HepG2 (cell line): ENCODE measurements around the gene KRT1. TPM values are rescaled to one million over a fixed set of nuclear protein-coding genes. Genes with fewer than 3 reads are reported as not detected.

Experiments
- ATAC-seq: fragments of 200-7000 bp; cut with Tn5 transposase; 3 replicates; pipeline ENCODE4 v1.9.1; 2020; ENCODE audit warnings: mild to moderate bottlenecking, moderate library complexity
- BruUV-seq: library from RNA; stranded (reverse); fragments of 400-500 nt; replicated peaks from 2 replicates; lab custom pipeline; 2021; lab: Mats Ljungman, UMichigan
- CTCF ChIA-PET: fragments of 300-600 bp; formaldehyde crosslinking; extraction: SDS; loops from one replicate; lab custom pipeline; 2021; ENCODE audit warnings: low total read pairs, inconsistent platforms, low intra/inter-chr PET ratio; lab: Yijun Ruan, JAX
- POLR2A ChIA-PET: fragments of 350-600 bp; sonication (Branson Sonifier 250); formaldehyde crosslinking; loops from one replicate; lab custom pipeline; 2020; ENCODE audit warnings: antibody characterized with exemption, inconsistent platforms; lab: Yijun Ruan, JAX
- DNase-seq: peaks from one replicate; pipeline ENCODE4 v3.0.0-alpha.2; 2015; ENCODE audit warnings: low spot score
- FAIRE-seq: peaks from 3 replicates; lab custom pipeline; 2011; peaks lifted over from hg19 to GRCh38; lab: Jason Lieb, UNC
- H2AFZ ChIP-seq: one replicate; pipeline ENCODE4 v1.6.1; 2011; ENCODE audit warnings: low read length, inconsistent platforms
- H3K27ac ChIP-seq: fragments of 300-600 bp; 3 replicates; pipeline ENCODE4 v1.8.0; 2011; ENCODE audit warnings: mixed run types, mild to moderate bottlenecking, mixed read lengths, low read length, inconsistent platforms; ENCODE audit not compliant: insufficient read depth; ENCODE audit errors: extremely low read length
- H3K27me3 ChIP-seq, 2 experiments: fragments of 200-600 bp in 1 of 2; 2 replicates in 1 of 2; 3 replicates in 1 of 2; pipeline versions ENCODE4 v1.6.0 to v1.8.0; 2011; ENCODE audit warnings: low read length in 2 of 2, mild to moderate bottlenecking in 2 of 2, moderate library complexity in 2 of 2, inconsistent platforms in 1 of 2; ENCODE audit not compliant: insufficient read depth in 2 of 2, control insufficient read depth in 1 of 2
- H3K36me3 ChIP-seq, 2 experiments: fragments of 200-600 bp in 1 of 2; replicated peaks in 1 of 2; 2 replicates in 1 of 2; 3 replicates in 1 of 2; pipeline versions ENCODE4 v1.5.1 to v1.8.0; 2011; ENCODE audit warnings: low read length in 2 of 2, inconsistent platforms in 1 of 2; ENCODE audit not compliant: insufficient read depth in 2 of 2, control insufficient read depth in 1 of 2
- H3K4me1 ChIP-seq: 2 replicates; pipeline ENCODE4 v1.5.1; 2012; ENCODE audit warnings: low read length, inconsistent platforms; ENCODE audit not compliant: insufficient read depth
- H3K4me2 ChIP-seq: 2 replicates; pipeline ENCODE4 v1.6.0; 2011; ENCODE audit warnings: low read depth, low read length, inconsistent platforms
- H3K4me3 ChIP-seq, 3 experiments: fragments of 200-600 bp in 1 of 3; sonication (generic), shearing (Covaris generic) in 1 of 3; replicated peaks in 1 of 3; 2 replicates each; pipeline ENCODE4 v1.5.1; 2011 to 2016; ENCODE audit warnings: low read length in 3 of 3, inconsistent platforms in 2 of 3, low read depth in 2 of 3, mild to moderate bottlenecking in 2 of 3, control low read depth in 1 of 3, mixed read lengths in 1 of 3; ENCODE audit not compliant: insufficient read depth in 1 of 3
- H3K79me2 ChIP-seq: one replicate; pipeline ENCODE4 v1.6.1; 2011; ENCODE audit warnings: low read length, inconsistent platforms; ENCODE audit not compliant: insufficient read depth
- H3K9ac ChIP-seq: 2 replicates; pipeline ENCODE4 v1.6.0; 2011; ENCODE audit warnings: mild to moderate bottlenecking, low read depth, low read length, inconsistent platforms; ENCODE audit not compliant: insufficient read depth
- H3K9me3 ChIP-seq: 2 replicates; pipeline ENCODE4 v1.5.1; 2012; ENCODE audit warnings: mild to moderate bottlenecking, low read length
- H4K20me1 ChIP-seq: 2 replicates; pipeline ENCODE4 v1.6.0; 2011; ENCODE audit warnings: inconsistent platforms, mild to moderate bottlenecking, low read length, moderate library complexity; ENCODE audit not compliant: insufficient read depth
- FOXK2 ChIP-seq: fragments of 450-650 bp; IDR thresholded peaks from 2 replicates; pipeline ENCODE4 v1.6.1; 2016
- FOXO1 ChIP-seq: sonication (generic); formaldehyde crosslinking; IDR thresholded peaks from 2 replicates; pipeline ENCODE4 v1.4.0; 2020; ENCODE audit warnings: missing genetic modification reagents
- KDM2A ChIP-seq: sonication (generic); formaldehyde crosslinking; IDR thresholded peaks from 2 replicates; pipeline ENCODE4 v1.4.0; 2020; ENCODE audit warnings: low read depth, missing genetic modification reagents, borderline replicate concordance
- MAFG ChIP-seq: sonication (generic); formaldehyde crosslinking; IDR thresholded peaks from 2 replicates; pipeline ENCODE4 v1.5.1; 2020; ENCODE audit warnings: mild to moderate bottlenecking, missing genetic modification reagents
- NCOA5 ChIP-seq: sonication (generic); formaldehyde crosslinking; IDR thresholded peaks from 2 replicates; pipeline ENCODE4 v1.4.0; 2020; ENCODE audit warnings: missing genetic modification reagents
- NR2F6 ChIP-seq, 2 experiments: IDR thresholded peaks; 2 replicates each; pipeline ENCODE4 v1.6.1; 2016; ENCODE audit warnings: antibody characterized with exemption in 1 of 2, mild to moderate bottlenecking in 1 of 2
- PCBP1 ChIP-seq: fragments of 200-400 bp; formaldehyde crosslinking; IDR thresholded peaks from 2 replicates; pipeline ENCODE4 v1.6.1; 2017; ENCODE audit warnings: mild to moderate bottlenecking, low read depth, low read length, borderline replicate concordance
- PHF5A ChIP-seq: IDR thresholded peaks from one replicate; pipeline ENCODE4 v1.6.1; 2018; ENCODE audit warnings: low read depth, missing genetic modification reagents; ENCODE audit not compliant: unreplicated experiment
- SOX6 ChIP-seq, 2 experiments: fragments of 450-650 bp in 1 of 2; sonication (generic) in 1 of 2; formaldehyde crosslinking in 1 of 2; IDR thresholded peaks; 2 replicates each; pipeline versions ENCODE4 v1.4.0 to v1.6.1; 2017 to 2020; ENCODE audit warnings: antibody characterized with exemption in 1 of 2, mild to moderate bottlenecking in 1 of 2, missing genetic modification reagents in 1 of 2
- TMF1 ChIP-seq: sonication (generic); formaldehyde crosslinking; IDR thresholded peaks from 2 replicates; pipeline ENCODE4 v1.8.1; 2022; ENCODE audit warnings: low read depth, missing genetic modification reagents
- ZBTB7A ChIP-seq: sonication (generic); formaldehyde crosslinking; IDR thresholded peaks from 2 replicates; pipeline ENCODE4 v1.8.0; 2022; ENCODE audit warnings: mild to moderate bottlenecking, missing genetic modification reagents
- ZNF496 ChIP-seq: sonication (generic); formaldehyde crosslinking; IDR thresholded peaks from 2 replicates; pipeline ENCODE4 v1.8.1; 2023; ENCODE audit warnings: mild to moderate bottlenecking, moderate library complexity, missing genetic modification reagents; ENCODE audit not compliant: insufficient replicate concordance
- ZNF572 ChIP-seq: sonication (generic); formaldehyde crosslinking; IDR thresholded peaks from 2 replicates; pipeline ENCODE4 v1.5.1; 2020; ENCODE audit warnings: mild to moderate bottlenecking, missing genetic modification reagents
- ZNF891 ChIP-seq: sonication (generic); formaldehyde crosslinking; IDR thresholded peaks from 2 replicates; pipeline ENCODE4 v1.5.0; 2020; ENCODE audit warnings: mild to moderate bottlenecking, missing genetic modification reagents
- ZSCAN12 ChIP-seq: sonication (generic); formaldehyde crosslinking; IDR thresholded peaks from 2 replicates; pipeline ENCODE4 v1.9.0; 2021; ENCODE audit warnings: mild to moderate bottlenecking, missing genetic modification reagents
- WGBS: methylation state at CpG from one replicate; pipeline ENCODE4 v1.1.6; 2017; ENCODE audit warnings: low lambda C conversion rate; 5-methylcytosine and 5-hydroxymethylcytosine counted together
- in situ Hi-C: cut with HindIII; loops from 2 replicates; pipeline ENCODE4 v1.10.0; 2017; ENCODE audit warnings: low pct_unique_long_range_greater_than_20kb; ENCODE audit not compliant: extremely low pct_ligation_motif_present
- intact Hi-C: fragments of 100-400 bp; cut with micrococcal nuclease; formaldehyde crosslinking; loops from one replicate; pipeline ENCODE4 v1.10.0; 2022; ENCODE audit not compliant: unreplicated experiment
- polyA plus RNA-seq, 8 experiments: library from polyadenylated mRNA; depleted of rRNA in 3 of 8; stranded (reverse) in 7 of 8; unstranded in 1 of 8; fragments of >200 nt; fragmentation: Illumina TruSeq in 4 of 8; extraction: Trizol in 4 of 8; gene quantifications; 2 replicates each; pipeline versions ENCODE4 v1.2.1 to v1.2.3, GENCODE V29; 2011 to 2016; ENCODE audit warnings: low read depth in 4 of 8, missing spikeins in 1 of 8, mixed read lengths in 1 of 8; ENCODE audit not compliant: insufficient read depth in 1 of 8
- total RNA-seq, 5 experiments: library from RNA; depleted of rRNA; stranded (reverse); fragments of >200 nt; fragmentation: Illumina TruSeq; extraction: Trizol; gene quantifications; 2 replicates each; pipeline ENCODE4 v1.2.3, GENCODE V29; 2016; ENCODE audit warnings: low read depth in 1 of 5
- TF ChIP-seq, protein P1 (sequence below): sonication (generic); formaldehyde crosslinking; IDR thresholded peaks from 2 replicates; pipeline ENCODE4 v1.4.0; 2020; ENCODE audit warnings: missing genetic modification reagents
- TF ChIP-seq, protein P2 (sequence below): sonication (generic); formaldehyde crosslinking; IDR thresholded peaks from 2 replicates; pipeline ENCODE4 v1.8.1; 2023; ENCODE audit warnings: mild to moderate bottlenecking, missing genetic modification reagents, borderline replicate concordance
- TF ChIP-seq, protein P3 (sequence below): sonication (generic); formaldehyde crosslinking; IDR thresholded peaks from 2 replicates; pipeline ENCODE4 v1.9.0; 2021; ENCODE audit warnings: missing genetic modification reagents, mild to moderate bottlenecking, borderline replicate concordance

The KRT1 gene
- total and polyA plus RNA-seq, 2 of the 13 experiments (the other 11 are each of a cell fraction or from before 2014, with no cell fraction given): not detected

DNA sequence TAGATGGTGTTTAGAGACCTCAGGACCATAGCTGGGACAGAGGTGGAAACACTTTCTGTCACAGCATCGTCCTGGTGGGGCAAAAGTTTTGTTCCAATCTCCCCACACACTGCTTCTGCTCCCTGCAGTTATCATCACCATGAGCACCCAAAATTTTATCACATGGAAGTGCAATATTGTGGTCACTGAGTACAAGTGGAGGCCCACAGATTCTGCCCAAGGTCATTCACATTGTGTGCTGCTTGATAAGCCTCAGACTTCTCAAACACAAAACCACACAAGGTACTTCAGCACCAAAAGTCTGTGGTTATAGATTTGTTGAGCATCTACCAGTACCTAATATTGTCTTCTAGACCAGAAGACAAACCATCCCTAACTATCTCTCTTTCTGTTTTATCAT lies 23.7 kb upstream of the KRT1 start:
- POLR2A ChIA-PET: no interaction called here
- peaks cover 4 to 9% of the 10 kb centered on the region in 2 experiments; a peak in 4 of 5 replicates for H3K27me3 ChIP-seq
- no peak overlapping the region for H3K4me3 ChIP-seq
- no peaks in the 10 kb centered on the region for H4K20me1 ChIP-seq
- 0% methylated on average over 1 of the region's 1 CpG for WGBS
- no peaks in the 10 kb centered on the region for H3K4me1 ChIP-seq
- no peak for ATAC-seq
- no peaks in the 10 kb centered on the region for H3K9me3 ChIP-seq
- intact Hi-C loops: no loop called here
- no peak for DNase-seq
- no peak overlapping the region for H3K27ac ChIP-seq
- no peak for TF ChIP-seq ZSCAN12 (CRISPR knock-in tag)
- TF ChIP-seq SOX6 (IDR thresholded peaks at IDR 0.05): no peak
- no peak for TF ChIP-seq SOX6 (CRISPR knock-in tag; IDR thresholded peaks at IDR 0.05)
- TF ChIP-seq ZNF891 (CRISPR knock-in tag): no peak
- TF ChIP-seq ZNF496 (CRISPR knock-in tag): no peak
- TF ChIP-seq, all 625 proteins: peak for 0
- Histone ChIP-seq H3K9ac (no peak overlapping the region), H3K4me2 (no peak overlapping the region), H3K36me3 (no peaks in the 10 kb centered on the region), H2AFZ (no peak overlapping the region), H3K79me2 (no peaks in the 10 kb centered on the region)
- no peak for FAIRE-seq
- in situ Hi-C loops: no loop called here
- BruUV-seq: no TSS peak
- CTCF ChIA-PET: no interaction called here

DNA sequence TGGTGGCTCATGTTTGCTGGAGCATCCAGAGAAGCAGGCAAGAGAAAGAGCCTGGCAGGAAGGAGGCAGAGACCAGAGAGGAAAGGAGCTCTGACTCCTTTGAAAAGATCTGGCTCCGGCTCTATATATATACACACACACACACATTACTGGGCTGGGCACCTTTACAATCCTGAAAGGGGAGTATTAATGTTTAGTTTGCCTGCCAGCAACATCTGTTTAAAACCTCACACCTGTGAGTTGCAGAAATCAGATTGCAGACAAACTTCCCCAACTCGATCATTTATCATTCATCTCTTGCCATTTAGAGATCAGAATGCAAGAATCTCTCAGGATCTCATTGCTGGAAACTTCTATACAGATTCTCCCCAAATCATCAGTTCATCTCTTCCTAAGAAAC lies 23.2 kb upstream of the KRT1 start, which contains the start of gene KRT77:
Gene KRT77, minus strand, starts transcription at position 101 of the 400 bp plus-strand sequence. Its CDS starts 90 bp downstream, at position 11.
- FAIRE-seq (no peak), DNase-seq (no peak), ATAC-seq (no peak)
- ChIA-PET CTCF (no interaction called here), POLR2A (no interaction called here)
- H3K9ac ChIP-seq: no peak within 1 kb of the TSS
- intact Hi-C loops (no loop called here), in situ Hi-C loops (no loop called here)
- no peaks in the 10 kb centered on the region for H3K9me3 ChIP-seq
- no peak within 1 kb of the TSS for H3K4me2 ChIP-seq
- H3K36me3 ChIP-seq: no peaks in the 10 kb centered on the region
- H3K4me1 ChIP-seq: no peaks in the 10 kb centered on the region
- BruUV-seq: no TSS peak
- no peak within 1 kb of the TSS for H2AFZ ChIP-seq
- H3K27me3 ChIP-seq: peaks cover 4 to 9% of the 10 kb centered on the region in 2 experiments; a peak in 4 of 5 replicates
- WGBS: 8% methylated on average over 2 of the region's 2 CpGs
- no peaks in the 10 kb centered on the region for H4K20me1 ChIP-seq
- H3K79me2 ChIP-seq: no peaks in the 10 kb centered on the region
- H3K4me3 ChIP-seq: no peak within 1 kb of the TSS
- no peak within 1 kb of the TSS for H3K27ac ChIP-seq
- TF ChIP-seq TMF1 (CRISPR knock-in tag) (no peak), NR2F6 (IDR thresholded peaks at IDR 0.05) (no peak), NR2F6 (CRISPR knock-in tag; IDR thresholded peaks at IDR 0.05) (no peak), FOXO1 (CRISPR knock-in tag) (no peak), KDM2A (CRISPR knock-in tag) (no peak), ZNF572 (CRISPR knock-in tag) (no peak), PHF5A (CRISPR knock-in tag) (no peak), MAFG (CRISPR knock-in tag) (no peak), PCBP1 (no peak), ZBTB7A (CRISPR knock-in tag) (no peak), NCOA5 (CRISPR knock-in tag) (no peak), FOXK2 (no peak)
- TF ChIP-seq, protein P1, sequence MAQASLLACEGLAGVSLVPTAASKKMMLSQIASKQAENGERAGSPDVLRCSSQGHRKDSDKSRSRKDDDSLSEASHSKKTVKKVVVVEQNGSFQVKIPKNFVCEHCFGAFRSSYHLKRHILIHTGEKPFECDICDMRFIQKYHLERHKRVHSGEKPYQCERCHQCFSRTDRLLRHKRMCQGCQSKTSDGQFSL: no peak
- TF ChIP-seq, protein P2, sequence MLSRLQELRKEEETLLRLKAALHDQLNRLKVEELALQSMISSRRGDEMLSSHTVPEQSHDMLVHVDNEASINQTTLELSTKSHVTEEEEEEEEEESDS (CRISPR knock-in tag): no peak
- TF ChIP-seq, protein P3, sequence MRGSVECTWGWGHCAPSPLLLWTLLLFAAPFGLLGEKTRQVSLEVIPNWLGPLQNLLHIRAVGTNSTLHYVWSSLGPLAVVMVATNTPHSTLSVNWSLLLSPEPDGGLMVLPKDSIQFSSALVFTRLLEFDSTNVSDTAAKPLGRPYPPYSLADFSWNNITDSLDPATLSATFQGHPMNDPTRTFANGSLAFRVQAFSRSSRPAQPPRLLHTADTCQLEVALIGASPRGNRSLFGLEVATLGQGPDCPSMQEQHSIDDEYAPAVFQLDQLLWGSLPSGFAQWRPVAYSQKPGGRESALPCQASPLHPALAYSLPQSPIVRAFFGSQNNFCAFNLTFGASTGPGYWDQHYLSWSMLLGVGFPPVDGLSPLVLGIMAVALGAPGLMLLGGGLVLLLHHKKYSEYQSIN (CRISPR knock-in tag): no peak
